ENCODE measurements around the gene ARHGAP22.

ARHGAP22 gene

DNA sequence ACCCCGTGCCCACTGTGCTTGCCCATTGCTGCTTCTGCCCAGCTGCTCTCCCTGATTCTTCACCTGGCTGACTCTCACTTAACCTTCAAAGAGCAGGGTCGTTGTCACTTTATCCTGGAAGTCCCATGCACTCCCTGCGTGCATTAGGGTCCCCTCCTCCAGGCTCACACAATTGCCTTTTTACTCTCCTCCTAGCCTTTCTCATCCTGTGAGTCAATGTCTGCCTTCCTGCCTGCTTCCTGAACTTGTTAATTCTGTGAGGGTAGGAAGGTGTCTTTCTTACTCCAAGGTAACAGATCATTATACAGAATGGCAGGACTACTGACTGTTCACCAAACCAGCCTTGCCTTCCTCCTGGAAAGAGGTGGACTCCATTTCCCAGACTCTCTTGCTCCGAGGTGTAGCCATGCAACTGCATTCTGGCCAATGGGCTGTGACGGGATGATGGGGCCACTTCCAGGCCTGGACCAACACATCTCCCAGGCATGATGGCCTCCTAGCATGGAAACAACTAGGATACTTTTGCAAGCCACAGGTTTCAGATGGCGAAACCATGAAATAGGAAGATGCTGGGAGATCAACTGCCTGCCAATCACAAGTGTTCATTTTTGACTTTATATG lies 54.7 kb downstream of the ARHGAP22 start:
- DNase-seq, result no peak

- no peak for DNase-seq
Measured at GRCh38 chr10:48549236-48549635, 55.6 kb downstream of the ARHGAP22 start.

DNA sequence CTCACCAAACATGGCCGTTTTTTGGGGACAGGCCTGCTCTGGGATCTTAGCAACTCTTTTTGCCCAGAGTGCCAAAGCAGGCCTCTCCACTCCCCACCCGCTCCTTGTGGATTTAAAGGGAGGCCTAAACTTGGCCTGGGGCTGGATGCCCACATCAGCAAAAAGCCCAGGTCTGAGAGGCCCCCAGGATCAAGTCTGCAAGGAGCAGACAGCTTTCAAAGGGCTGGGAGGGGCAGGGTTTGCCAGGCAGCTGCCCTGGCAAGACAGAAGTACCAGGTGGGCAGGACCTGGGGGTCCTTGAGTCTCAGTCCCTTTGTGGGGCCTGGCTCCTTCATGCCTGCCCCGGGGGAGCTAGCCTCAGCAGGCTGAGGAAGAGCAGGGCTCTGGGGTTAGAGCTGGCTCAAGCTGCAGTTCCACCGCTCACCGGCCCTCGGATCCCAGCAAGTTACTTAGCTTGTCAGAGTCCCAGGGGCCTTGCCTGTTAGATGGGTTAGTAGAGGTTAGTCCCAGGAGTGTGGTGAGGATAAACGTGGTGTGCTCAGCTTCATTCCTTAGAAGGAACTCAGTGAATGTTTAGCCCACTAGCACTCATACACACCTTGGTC lies 56.2 kb downstream of the ARHGAP22 start:
- no peak for DNase-seq

GRCh38 chr10:48547981-48548380 lies 56.9 kb downstream of the ARHGAP22 start:
- no peak for DNase-seq

DNA sequence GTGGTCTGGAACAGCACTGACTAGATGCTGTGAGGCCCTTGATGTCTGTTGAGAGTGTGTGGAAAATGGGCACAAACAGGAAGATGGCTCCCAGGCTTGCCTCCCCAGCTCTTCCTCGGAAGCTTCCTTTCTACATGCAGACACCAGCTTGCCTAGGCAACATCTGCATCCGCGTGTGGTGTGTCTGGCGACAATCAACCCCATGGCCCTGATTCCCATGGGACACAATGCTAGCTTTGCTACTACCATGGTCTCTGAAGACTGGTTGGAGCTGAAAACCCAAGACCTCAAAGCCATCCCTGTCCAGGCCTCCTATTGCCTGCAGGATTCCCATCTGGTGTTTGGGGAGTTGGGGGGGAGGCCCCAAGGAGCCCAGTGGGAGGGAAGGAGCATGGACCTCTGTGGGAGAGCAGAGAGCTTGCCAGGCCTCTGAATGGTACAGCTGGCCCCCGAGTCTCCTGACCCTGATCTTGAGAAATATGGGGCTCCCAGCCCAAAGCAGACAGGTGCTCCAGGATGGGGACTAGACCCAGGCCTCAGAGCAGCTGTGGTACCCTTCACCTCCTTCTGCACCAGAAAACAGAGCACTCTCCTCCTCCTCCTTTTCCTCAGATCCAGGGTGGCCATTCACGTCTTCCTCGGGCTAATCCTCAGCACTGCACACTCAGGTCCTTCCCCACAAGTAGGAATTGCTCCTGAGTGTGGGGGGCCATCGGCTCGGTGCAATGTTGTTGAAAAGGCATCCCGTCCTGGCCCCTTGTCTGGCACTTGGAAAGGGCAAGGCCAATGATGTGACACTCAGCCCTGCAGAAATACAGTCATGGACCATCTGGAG lies 57.6 kb downstream of the ARHGAP22 start:
- no peak for DNase-seq

DNA sequence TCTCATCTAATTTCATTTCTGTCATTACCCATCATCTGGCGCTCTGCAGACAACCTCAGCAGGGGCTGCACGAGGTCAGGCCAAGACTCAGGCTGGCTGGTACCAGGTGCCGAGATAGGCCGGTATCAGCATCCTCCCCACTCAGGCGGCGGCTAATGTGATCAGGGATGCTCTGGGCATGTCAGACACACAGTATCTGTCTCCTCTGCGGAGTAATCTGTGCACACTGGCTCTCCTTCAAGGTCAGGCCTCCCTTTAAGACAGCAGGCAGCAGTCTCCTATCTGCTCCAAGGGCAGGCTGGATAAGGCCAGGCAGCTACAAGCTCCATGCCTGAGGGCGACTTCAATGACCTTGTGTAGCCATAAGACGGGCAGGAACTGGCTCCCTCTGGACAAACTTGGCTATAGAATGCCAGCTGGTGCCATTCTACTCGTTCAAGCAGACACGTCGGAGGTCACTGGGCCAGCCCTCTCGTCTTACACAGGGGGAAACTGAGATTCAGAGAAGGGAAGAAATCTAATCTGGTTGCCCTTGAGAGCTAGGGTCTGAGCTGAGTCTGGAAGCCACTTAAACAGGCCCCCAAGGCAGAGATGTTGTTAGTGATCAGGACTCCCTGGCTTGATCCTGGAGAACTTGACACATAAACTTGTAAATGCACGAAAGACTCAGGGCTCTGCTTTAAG lies 59.3 kb downstream of the ARHGAP22 start:
- DNase-seq, result no peak

GRCh38 chr10:48543182-48543844 lies 61.6 kb downstream of the ARHGAP22 start:
- DNase-seq, result no peak

DNA sequence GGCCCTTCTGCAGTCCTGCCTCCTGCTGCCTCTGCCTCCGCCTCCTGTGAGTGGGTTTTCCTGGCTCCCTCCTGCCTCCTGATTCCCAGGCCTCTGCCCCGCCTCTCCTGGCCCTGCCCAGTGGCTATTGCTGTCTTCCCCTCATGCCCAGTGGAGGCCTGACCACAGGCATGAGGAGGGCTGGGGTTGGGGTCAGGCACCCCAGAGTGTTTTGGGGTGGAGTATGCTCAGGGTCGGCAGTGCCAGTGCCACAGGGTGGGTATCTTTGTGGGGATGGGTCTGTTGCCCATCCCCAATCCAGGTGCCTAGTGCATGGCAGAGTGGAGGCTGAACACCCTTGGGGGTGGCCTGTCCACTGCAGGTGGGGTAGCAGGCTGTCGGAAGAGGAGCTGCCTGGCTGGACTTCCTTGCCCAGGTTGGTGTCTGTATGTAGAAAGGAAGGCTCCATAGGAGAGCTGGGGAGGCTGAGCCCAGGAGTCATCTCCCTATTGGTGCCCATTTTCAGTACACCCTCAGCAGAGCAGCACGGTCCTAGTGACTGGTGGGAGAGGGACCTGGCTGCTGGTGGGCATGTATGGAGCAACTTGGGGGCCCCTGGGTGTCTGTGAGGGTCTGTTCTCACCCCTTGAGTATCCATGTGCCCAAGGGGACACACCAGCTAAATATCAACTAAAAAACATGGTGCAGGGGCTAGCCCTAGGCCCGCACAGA lies 62.2 kb downstream of the ARHGAP22 start:
- DNase-seq, result no peak

GRCh38 chr10:48541144-48541795 lies 63.6 kb downstream of the ARHGAP22 start:
- DNase-seq, result no peak

GRCh38 chr10:48538611-48539010 lies 66.3 kb downstream of the ARHGAP22 start:
- no peak for DNase-seq

DNA sequence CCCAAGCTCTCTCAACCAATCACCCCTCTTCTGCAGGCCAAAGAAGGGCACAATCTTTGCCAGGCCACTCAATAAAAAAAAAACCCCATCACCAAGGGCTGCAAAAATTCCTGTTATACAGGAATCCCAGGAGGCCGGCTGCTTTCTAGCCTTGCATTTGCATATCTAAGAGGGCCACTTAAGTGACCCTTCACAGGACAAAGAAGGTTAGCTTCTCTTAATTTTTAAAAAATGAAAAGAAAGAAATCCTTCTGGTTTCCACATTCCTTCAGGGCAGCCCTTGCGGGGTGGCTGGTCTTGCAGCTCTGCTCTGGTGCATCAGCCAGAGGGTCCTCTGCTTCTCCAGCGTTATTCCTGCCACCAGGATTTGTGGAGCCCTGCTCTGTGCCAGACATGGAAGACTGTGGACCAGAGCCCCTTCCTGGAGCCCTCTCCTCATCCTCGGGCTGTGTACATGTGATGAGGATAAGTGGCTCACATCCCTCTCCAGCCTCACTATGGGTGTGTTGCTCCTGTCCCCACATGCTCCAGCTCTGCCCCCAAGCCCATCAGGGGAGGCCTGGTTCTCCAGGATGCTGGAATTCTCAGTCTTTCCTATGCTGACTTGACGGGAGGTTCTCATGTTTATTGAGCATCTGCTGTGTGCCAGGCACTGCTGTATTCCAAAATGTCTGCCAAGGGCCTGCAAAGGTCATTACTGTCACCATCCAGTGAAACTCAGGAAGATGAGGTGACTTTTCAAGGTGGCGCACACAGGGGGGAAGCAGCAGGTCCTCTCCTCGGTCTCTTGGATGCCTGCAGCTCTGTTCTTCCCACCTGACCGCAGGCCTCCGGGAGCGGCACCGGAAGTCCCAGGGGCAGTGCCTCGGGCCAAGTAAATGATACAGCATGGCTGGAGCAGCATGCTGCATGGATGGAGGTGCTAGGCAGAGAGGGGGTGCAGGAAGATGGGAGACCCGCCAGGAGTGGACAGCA lies 67.7 kb downstream of the ARHGAP22 start:
- DNase-seq, result no peak

DNA sequence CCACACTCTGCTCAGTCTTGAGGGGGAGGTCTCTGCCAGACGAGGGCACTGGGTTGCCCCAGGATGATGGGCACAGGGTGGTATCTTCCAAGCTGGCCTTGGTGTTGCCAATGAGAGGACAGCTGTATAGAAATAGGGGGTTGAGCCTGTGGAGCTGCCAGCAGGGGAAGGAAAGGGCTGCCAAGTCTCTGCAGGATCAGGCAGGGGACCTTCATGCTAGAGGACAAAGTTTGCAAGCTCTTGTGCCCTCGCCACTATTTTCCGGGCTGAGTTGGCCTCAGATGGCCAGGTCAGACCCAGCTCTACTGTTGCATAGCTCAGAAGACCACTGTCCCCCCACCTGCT lies 68.7 kb downstream of the ARHGAP22 start:
- DNase-seq, result no peak

DNA sequence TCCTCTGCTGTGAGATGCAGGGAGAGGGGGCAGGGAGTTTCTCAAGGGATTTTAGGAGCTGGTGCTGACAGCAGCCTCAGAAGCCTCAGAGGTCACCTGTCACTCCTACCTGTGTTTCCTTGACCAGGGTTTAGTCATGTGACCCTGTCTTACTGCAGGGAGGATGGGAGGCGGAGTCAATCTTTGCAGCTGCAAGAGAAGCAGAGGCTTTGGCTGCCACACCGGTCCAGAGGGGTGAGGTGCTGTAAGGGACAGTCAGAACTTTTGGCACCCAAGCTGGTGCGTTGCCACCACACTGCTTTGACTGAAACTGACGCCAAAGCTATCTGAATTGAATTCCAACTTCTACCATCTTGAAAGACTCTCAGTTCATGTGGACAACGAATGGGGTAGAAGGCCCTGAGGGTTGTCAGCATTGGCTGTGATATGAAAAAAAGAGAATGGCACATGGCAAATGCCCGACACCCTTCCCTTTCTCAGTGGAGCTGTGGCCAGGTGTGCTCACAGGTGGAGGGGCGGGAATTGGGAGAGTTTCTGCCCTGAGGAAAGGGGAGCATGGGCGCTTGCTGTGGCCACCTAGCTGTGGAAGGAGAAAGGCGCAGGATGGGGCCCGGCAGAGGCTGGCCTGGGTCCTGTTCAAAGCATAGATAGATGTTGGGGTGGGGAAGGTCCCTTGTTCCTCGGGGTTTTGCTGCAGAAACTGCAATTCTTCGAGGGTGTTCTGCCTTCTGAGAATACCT lies 69.3 kb downstream of the ARHGAP22 start:
- no peak for DNase-seq

DNA sequence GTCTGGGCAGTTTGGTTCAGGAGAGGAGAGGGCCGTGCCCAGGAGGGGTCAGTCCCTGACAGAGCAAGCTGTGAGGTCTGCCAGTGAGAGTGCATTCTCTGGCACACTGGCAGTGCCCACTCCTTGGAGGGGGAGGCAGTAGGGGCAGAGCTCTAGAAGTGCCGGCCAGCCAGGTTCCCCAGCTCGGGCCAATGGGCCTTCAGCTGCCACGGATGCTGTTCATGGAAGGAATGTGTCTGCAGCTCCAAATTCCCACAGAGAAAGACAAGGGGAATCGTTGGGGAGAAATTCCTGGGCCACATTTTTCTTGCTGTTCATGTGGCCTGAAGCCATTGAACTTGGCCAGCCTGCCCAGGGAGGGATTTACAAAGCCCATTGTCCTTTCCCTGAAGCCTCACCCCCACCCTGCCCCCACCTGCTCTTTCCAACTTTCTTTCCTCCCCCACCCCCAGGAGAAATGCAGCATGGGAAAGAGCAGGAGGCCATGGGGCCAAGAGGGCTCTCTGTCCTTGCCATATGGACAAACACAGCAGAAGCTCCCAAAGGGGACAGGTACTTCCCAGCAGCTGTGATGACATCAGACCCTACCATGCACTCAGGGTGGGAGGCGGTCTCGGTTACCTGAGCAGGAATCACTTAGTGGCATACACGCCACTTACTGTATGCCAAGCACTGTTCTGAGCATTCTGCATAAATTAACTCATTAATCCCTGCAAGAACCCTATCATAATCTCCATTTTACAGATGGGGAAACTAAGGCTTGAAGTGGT lies 70.7 kb downstream of the ARHGAP22 start:
- peak; percentile 56 for DNase-seq

GRCh38 chr10:48533540-48533939 lies 71.3 kb downstream of the ARHGAP22 start:
- no peak for DNase-seq

DNA sequence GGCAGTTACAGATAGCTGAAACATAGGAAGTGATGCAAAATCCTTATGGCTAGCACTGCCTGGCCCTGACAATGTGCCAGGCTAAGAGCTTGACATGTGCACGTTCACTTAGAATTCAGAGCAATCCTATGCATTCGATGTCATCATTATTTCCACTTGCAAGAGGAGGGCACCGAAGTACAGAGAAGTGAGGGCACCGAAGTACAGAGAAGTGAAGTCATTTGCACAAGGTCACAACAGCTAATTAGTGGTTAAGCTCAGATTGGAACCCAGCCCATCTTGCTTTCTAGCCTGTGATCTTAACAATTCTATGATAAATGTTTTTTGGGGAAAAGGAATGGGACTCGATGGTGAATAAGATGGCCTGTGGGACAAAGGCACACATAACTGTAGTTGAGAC lies 73.4 kb downstream of the ARHGAP22 start:
- DNase-seq, result no peak

DNA sequence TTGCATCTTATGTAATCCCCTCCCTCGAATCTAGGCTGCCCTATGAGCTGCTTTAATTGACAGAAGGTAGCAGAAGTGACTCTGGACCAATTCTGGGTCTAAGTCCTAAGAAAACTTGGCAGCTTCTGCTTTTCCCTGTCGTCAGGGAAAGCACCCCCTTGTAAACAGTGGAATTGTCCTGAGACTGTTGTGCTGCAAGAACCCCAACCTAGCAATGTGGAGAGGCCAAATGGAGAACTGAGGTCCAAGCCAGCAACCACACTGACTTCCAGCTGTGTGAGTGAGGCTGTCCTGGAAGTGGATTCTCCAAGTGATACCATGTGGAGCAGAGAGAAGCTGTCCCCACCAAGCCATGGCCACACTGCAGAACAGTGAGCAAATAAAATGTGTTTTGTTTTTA lies 75.5 kb downstream of the ARHGAP22 start:
- DNase-seq, result no peak

- no peak for DNase-seq
Measured at GRCh38 chr10:48527756-48528155, 77.1 kb downstream of the ARHGAP22 start.

DNA sequence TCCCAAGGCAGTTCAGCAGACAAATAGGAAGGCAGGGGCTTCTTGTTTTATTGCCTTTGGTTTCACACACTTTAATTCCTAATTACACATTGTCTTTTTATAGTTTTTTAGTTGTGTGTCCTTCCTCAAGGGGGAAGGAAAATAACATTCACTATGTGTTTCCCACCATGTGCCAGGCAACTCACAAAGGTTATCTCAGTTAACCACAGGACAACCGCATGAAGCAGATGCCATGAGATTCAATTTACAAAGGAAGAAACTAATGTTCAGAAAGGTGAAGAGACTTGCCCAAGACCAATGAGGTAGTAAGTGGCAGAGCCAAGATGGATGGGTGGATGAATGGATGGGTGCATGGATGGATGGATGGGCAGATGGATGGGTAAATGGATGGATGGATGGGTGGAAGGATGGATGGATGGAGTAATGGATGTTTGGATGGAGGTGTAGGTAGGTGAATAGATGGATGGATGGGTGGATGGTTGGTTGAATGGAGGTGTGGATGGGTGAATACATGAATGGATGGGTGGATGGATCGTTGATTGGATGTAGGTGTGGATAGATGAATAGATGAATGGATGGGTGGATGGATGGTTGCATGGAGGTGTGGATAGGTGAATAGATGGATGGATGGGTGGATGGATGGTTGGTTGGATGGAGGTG lies 77.9 kb downstream of the ARHGAP22 start:
- DNase-seq, result no peak

All from NCI-H2171 treated with DMSO at 0.1 percent for 48 hours (cell line).